GM12865 (cell line): ENCODE results near the gene CDKAL1.
"Not testable (repeated sequence)": the region's sequence is repeated elsewhere in the genome, so short reads cannot be mapped to it uniquely, and the experiment has no call there.

Experiments used
- DNase-seq: peaks from one replicate; pipeline ENCODE4 v3.0.0; 2010; ENCODE audit warnings: low read depth
- H3K4me3 ChIP-seq: 2 replicates; pipeline ENCODE4 v1.5.1; 2011; ENCODE audit warnings: mild to moderate bottlenecking, low read depth, low read length, control low read depth
- TF ChIP-seq, protein P1 (sequence below): IDR thresholded peaks from 2 replicates; pipeline ENCODE4 v1.5.1; 2011; ENCODE audit warnings: low read length, control low read depth, low read depth, inconsistent platforms; ENCODE audit not compliant: insufficient read depth; ENCODE audit errors: missing control alignments

Gene CDKAL1

DNA sequence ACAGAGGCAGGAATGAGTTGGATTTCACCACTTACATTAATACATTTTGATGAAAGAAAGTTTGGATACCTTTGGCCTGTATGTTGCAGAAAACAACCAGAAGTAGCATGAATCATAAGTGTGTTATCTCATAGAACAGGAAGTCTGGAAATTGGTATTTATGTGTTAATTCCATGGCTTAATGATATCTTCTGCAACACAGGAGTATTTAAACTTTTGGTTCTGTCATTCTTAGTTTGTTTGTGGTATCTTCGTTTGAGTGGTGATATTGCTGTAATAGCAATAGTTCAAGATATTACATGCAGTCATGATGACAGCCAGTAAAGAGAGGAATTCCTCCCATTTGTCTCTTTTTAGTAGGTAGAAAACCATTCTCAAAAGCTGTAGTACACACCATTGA, 177.3 kb downstream of the CDKAL1 start:
- TF ChIP-seq, protein P1, sequence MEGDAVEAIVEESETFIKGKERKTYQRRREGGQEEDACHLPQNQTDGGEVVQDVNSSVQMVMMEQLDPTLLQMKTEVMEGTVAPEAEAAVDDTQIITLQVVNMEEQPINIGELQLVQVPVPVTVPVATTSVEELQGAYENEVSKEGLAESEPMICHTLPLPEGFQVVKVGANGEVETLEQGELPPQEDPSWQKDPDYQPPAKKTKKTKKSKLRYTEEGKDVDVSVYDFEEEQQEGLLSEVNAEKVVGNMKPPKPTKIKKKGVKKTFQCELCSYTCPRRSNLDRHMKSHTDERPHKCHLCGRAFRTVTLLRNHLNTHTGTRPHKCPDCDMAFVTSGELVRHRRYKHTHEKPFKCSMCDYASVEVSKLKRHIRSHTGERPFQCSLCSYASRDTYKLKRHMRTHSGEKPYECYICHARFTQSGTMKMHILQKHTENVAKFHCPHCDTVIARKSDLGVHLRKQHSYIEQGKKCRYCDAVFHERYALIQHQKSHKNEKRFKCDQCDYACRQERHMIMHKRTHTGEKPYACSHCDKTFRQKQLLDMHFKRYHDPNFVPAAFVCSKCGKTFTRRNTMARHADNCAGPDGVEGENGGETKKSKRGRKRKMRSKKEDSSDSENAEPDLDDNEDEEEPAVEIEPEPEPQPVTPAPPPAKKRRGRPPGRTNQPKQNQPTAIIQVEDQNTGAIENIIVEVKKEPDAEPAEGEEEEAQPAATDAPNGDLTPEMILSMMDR: no peak
- DNase-seq: no peak
- H3K4me3 ChIP-seq: no peak overlapping the region

DNA sequence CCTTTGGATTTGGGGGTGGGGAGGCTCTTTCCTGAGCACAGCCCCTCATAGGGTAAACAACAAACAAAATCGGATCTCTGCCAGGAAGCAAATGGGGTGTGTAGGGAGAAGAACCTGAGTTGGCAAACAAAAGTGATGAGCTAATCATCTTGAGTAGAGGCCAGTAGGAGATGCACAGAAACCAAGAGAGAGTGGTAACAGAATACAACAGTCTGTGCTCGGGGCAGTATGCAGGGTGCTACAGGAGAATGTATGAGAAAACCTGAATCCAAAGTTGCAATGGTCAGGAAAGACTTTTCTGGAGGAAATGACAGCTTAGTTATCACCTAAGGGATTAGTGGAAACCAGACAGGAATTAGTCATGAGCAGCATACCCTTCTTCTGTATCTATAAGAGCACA, 177.8 kb downstream of the CDKAL1 start:
- TF ChIP-seq, protein P1: no peak
- H3K4me3 ChIP-seq: no peak overlapping the region
- DNase-seq: no peak

DNA sequence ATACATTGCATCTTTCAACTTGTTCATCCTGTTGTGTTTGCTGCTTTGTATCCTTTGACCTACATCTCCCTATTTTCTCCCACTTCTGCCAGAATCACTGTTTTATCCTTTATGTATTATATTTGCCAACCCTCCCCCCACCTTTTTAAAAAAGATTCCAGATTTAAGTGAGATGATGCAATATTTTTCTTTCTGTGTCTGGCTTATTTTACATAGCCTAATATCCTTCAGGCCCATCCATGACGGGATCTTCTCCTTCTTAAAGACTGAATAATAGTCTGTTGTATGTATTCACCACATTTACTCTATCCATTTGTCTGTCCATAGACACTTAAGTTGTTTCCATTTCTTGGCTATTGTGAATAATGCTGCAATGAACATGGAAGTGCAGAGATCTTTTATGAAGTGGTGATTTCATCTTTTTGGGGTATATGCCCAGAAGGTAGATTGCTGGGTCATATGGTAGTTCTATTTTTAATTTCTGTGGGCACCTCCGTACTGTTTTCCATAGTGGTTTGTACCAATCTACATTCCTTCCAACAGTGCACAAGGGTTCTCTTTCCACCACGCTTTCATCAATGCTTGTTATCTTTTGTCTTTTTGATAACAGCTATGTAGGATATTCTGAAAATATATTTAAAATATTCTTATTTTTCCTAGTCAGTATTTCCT, 181.0 kb downstream of the CDKAL1 start:
- no peak overlapping the region for H3K4me3 ChIP-seq
- TF ChIP-seq, protein P1: no peak
- DNase-seq: no peak

DNA sequence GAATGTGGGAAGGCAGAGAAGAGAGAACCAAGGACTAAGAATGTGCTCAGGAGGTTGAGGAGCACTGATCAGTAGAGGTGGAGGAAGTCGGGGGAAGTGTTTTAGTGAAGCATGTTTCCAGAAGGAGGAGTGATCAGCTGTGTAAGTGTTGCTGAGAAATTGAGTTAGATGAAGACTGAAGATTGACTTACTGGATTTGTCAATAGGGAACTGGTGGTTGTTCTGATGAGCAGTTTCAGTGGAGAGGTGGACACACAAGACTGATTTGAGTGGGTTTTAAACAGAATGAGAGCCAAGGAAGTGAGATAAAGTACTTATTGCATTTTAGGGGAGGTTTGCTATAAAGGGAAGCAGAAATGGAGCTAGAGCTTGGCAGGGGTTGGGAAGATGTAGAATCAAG, 182.6 kb downstream of the CDKAL1 start:
- DNase-seq: peak; percentile 68
- TF ChIP-seq, protein P1: no peak
- H3K4me3 ChIP-seq: no peak overlapping the region

DNA sequence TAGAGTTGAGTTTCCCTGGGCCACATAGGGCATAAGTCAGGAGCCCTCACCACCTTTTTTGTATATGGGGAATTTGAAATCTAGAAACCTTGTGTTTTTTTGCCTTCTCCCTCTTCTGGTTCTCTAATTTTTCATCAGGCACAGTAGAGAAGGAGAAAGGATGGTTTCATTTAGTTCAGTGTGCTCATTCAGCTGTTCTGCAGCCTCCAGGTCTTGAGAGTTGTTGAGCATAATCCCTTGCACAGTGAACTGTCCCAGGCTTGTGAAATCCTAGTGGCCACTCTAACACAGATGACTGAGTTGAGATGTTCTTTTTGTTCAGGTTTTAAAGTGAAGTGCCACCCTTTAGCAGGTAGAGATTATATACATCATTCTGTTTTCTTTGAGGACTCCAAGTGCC, 183.5 kb downstream of the CDKAL1 start:
- peak; percentile 45 for DNase-seq

DNA sequence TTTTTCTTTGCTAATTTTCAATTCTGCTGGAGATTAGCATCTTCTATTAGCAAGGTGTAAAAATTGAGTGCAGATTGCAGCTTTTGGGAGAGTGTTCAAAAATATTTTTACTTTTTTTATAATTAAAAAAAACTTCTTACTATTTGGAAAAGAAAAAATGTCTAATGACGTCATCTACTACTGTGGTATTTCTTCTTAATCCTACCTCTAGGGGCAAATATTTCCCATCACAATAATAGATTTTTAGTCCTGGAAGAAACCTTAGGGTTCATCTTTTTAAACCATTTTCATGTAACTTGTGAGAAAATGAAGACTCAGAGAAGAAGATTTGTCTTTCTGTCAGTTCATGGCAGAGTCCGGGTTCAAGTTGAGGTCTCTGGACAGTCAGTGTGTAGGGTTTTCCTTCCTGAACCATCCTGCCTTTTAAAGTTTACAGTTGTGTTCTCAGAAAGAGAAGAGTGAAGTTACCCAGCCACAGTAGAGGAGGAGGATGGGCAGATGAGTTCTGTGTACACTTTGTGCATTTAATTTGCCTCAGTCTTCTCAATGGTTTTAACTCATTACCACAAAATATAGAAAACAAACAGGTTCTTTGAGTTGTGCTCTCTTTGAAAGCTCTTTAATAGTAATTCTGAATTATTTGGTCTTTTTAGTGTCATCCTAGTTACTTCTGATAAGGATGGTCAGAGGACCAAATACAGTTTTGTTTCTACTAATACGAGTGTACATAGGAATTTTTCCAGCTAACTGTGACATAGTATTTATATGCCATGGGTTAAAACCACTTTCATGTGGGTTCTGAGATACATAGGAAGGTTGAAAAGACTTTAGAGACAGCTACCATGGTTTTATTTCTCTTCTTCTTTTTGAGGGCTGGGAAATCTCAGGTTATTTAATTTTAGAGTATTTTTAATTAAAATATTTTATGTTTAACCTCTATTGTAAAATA, 184.7 kb downstream of the CDKAL1 start:
- H3K4me3 ChIP-seq: no peak overlapping the region
- TF ChIP-seq, protein P1: no peak
- no peak for DNase-seq

More for the DNA sequence above, 183.5 kb downstream of the CDKAL1 start:
- no peak overlapping the region for H3K4me3 ChIP-seq
- TF ChIP-seq, protein P1: no peak

DNA sequence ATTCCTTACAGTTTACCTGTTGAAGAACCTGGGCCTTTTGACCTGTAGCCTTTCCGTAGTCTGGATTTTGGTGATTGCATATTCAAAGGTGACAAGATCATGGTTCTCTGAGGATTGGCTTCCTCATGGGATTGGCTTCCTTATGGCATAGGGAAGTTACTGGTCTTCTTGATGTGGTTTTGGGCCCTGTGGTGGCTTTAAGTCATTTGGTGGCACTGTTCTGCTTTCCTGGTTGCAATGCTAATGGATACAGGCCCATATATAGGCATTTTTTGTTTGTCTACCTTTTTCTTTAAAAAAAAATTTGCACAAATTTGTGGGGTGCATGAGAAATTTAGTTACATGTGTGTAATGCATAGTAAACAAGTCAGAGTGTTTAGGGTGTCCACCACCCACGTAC, 185.7 kb downstream of the CDKAL1 start:
- H3K4me3 ChIP-seq: no peak overlapping the region
- DNase-seq: no peak
- TF ChIP-seq, protein P1: no peak

DNA sequence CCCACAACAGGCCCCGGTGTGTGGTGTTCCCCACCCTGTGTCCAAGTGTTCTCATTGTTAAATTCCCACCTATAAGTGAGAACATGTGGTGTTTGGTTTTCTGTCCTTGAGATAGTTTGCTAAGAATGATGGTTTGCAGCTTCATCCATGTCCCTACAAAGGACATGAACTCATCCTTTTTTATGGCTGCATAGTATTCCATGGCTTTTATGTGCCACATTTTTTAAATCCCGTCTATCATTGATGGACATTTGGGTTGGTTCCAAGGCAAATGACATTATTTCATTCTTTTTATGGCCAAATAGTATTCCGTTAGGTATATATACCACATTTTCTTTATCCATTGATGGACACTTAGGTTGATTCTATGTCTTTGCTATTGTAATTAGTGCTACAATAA, 186.9 kb downstream of the CDKAL1 start:
- not testable (repeated sequence) for DNase-seq, H3K4me3 ChIP-seq
